Endodermal cell (in vitro differentiated cells): ENCODE measurements around the gene CATSPER4. TPM values are rescaled to one million over a fixed set of nuclear protein-coding genes. Genes with fewer than 3 reads are reported as not detected.

Experiments used
- DNase-seq: peaks from one replicate; pipeline ENCODE4 v3.0.0-alpha.2; 2017
- H3K27ac ChIP-seq: 2 replicates; pipeline ENCODE4 v1.5.1; 2013; ENCODE audit warnings: mild to moderate bottlenecking, low read depth, low read length, moderate library complexity
- H3K27me3 ChIP-seq: 2 replicates; pipeline ENCODE4 v1.6.1; 2013; ENCODE audit warnings: mild to moderate bottlenecking, low read length, moderate library complexity; ENCODE audit not compliant: insufficient read depth, control insufficient read depth, poor library complexity, severe bottlenecking
- H3K36me3 ChIP-seq: 2 replicates; pipeline ENCODE4 v1.7.0; 2013; ENCODE audit warnings: mild to moderate bottlenecking, low read length, moderate library complexity; ENCODE audit not compliant: control insufficient read depth, insufficient read depth
- H3K4me1 ChIP-seq: one replicate; pipeline ENCODE4 v1.7.0; 2013; ENCODE audit warnings: low read length; ENCODE audit not compliant: control insufficient read depth, insufficient read depth
- H3K4me3 ChIP-seq: 2 replicates; pipeline ENCODE4 v1.5.1; 2013; ENCODE audit warnings: mild to moderate bottlenecking, low read length, moderate library complexity
- H3K9ac ChIP-seq: 2 replicates; pipeline ENCODE4 v1.6.1; 2013; ENCODE audit warnings: mild to moderate bottlenecking, low read length, moderate library complexity; ENCODE audit not compliant: poor library complexity, severe bottlenecking; ENCODE audit errors: extremely low read depth
- H3K9me3 ChIP-seq: 2 replicates; pipeline ENCODE4 v1.6.1; 2013; ENCODE audit warnings: mild to moderate bottlenecking, low read length, moderate library complexity; ENCODE audit not compliant: control insufficient read depth
- H3K27ac Mint-ChIP-seq: 2 replicates; pipeline ENCODE4 v1.8.0; 2020; ENCODE audit warnings: mixed read lengths
- H3K27me3 Mint-ChIP-seq: 2 replicates; pipeline ENCODE4 v1.8.0; 2021; ENCODE audit warnings: mild to moderate bottlenecking, mixed read lengths; ENCODE audit not compliant: insufficient read depth
- H3K36me3 Mint-ChIP-seq: 2 replicates; pipeline ENCODE4 v1.8.0; 2020; ENCODE audit warnings: low read depth, mixed read lengths
- H3K4me1 Mint-ChIP-seq: 2 replicates; pipeline ENCODE4 v1.8.0; 2020; ENCODE audit warnings: mixed read lengths
- H3K4me3 Mint-ChIP-seq: 2 replicates; pipeline ENCODE4 v1.8.0; 2020; ENCODE audit warnings: mild to moderate bottlenecking, moderate library complexity, mixed read lengths
- H3K9me3 Mint-ChIP-seq: 2 replicates; pipeline ENCODE4 v1.8.0; 2020; ENCODE audit warnings: mild to moderate bottlenecking, mixed read lengths
- CTCF ChIP-seq: fragments of 200-600 bp; sonication (generic); conservative IDR thresholded peaks from 2 replicates; pipeline ENCODE4 v1.5.0; 2021; ENCODE audit warnings: antibody characterized with exemption, mild to moderate bottlenecking
- WGBS, 2 experiments: methylation state at CpG; one replicate each; pipeline versions ENCODE4 v1.1.5 to v1.1.7; 2013; ENCODE audit warnings: missing lambda C conversion rate in 2 of 2, mixed read lengths in 1 of 2; ENCODE audit not compliant: insufficient coverage in 1 of 2, insufficient read length in 1 of 2; 5-methylcytosine and 5-hydroxymethylcytosine counted together
- total RNA-seq, 2 donors: library from RNA; stranded (reverse); fragmentation: NEBNext Ultra II Directional in 1 of 2; extraction: Animal tissue kit (Norgen Biotek cat#: 25700) in 1 of 2; gene quantifications; 2 replicates in 1 of 2; 3 replicates in 1 of 2; pipeline ENCODE4 v1.2.1, GENCODE V29; 2021

CATSPER4 gene
- total RNA-seq, 2 donors from 2014 or later: 0.20 to 0.35 TPM

GRCh38 chr1:26212726-26213125 is 22.3 kb downstream of the CATSPER4 start:
- Mint-ChIP-seq H3K36me3 (no peaks in the 10 kb centered on the region), H3K4me1 (no peaks in the 10 kb centered on the region), H3K9me3 (no peaks in the 10 kb centered on the region), H3K27ac (no peak overlapping the region), H3K27me3 (peaks cover 7% of the 10 kb centered on the region), H3K4me3 (no peak overlapping the region)
- WGBS, 2 experiments: 81 to 92% methylated on average over 3 to 5 of the region's 5 CpGs
- no peaks in the 10 kb centered on the region for H3K27me3 ChIP-seq
- no peaks in the 10 kb centered on the region for H3K36me3 ChIP-seq
- H3K4me3 ChIP-seq: no peak overlapping the region
- H3K9ac ChIP-seq: no peak overlapping the region
- DNase-seq: no peak
- H3K4me1 ChIP-seq: no peaks in the 10 kb centered on the region
- no peak for TF ChIP-seq CTCF
- no peaks in the 10 kb centered on the region for H3K9me3 ChIP-seq
- no peak overlapping the region for H3K27ac ChIP-seq

DNA sequence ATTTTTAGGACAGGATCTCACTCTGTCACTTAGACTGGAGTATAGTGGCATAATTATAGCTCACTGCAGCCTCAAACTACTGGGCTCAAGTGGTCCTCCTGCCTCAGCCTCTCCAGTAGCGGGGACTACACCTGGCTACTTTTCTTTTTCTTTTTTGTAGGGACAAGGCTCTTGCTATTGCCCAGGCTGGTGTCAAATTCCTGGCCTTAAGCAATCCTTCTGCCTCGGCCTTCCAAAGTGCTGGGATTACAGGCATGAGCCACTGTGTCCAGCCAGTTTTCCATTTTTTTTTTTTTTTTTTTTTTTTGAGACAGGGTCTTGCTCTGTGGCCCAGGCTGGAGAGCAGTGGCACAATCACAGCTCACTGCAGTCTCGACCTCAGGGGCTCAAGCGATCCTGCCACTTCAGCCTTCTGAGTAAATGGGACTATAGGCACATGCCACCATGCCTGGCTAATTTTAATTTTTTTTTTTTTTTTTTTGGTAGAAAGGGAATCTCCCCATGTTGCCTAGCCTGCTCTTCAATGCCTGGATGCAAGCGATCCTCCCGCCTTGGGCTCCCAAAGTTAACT is 23.0 kb downstream of the CATSPER4 start:
- no peak for DNase-seq
- Mint-ChIP-seq H3K27ac (no peak overlapping the region), H3K4me1 (no peaks in the 10 kb centered on the region), H3K27me3 (peaks cover 7% of the 10 kb centered on the region), H3K9me3 (no peaks in the 10 kb centered on the region), H3K36me3 (no peaks in the 10 kb centered on the region), H3K4me3 (no peak overlapping the region)
- no peaks in the 10 kb centered on the region for H3K9me3 ChIP-seq
- H3K27ac ChIP-seq: no peak overlapping the region
- no peaks in the 10 kb centered on the region for H3K36me3 ChIP-seq
- no peaks in the 10 kb centered on the region for H3K4me1 ChIP-seq
- H3K27me3 ChIP-seq: no peaks in the 10 kb centered on the region
- H3K4me3 ChIP-seq: no peak overlapping the region
- TF ChIP-seq CTCF: no peak
- H3K9ac ChIP-seq: no peak overlapping the region
- 90 to 100% methylated on average over 3 to 6 of the region's 6 CpGs for WGBS, 2 experiments

GRCh38 chr1:26215246-26215645 is 24.8 kb downstream of the CATSPER4 start:
- Mint-ChIP-seq H3K27ac (no peak overlapping the region), H3K27me3 (peaks cover 2% of the 10 kb centered on the region), H3K4me1 (peaks cover under 1% of the 10 kb centered on the region), H3K36me3 (no peaks in the 10 kb centered on the region), H3K9me3 (no peaks in the 10 kb centered on the region), H3K4me3 (no peak overlapping the region)
- Histone ChIP-seq H3K27ac (no peak overlapping the region), H3K4me1 (no peaks in the 10 kb centered on the region), H3K27me3 (no peaks in the 10 kb centered on the region), H3K36me3 (no peaks in the 10 kb centered on the region), H3K9ac (no peak overlapping the region), H3K4me3 (no peak overlapping the region), H3K9me3 (no peaks in the 10 kb centered on the region)
- WGBS, 2 experiments: 45 to 61% methylated on average over 2 to 3 of the region's 3 CpGs
- no peak for DNase-seq
- TF ChIP-seq CTCF: no peak
